ENCODE results near the gene KCND2.

GRCh38 chr7:120274482-120274881 is 1.5 kb downstream of the KCND2 start:
- no peak for TF ChIP-seq CTCF (IDR thresholded peaks at IDR 0.05; ENCODE audit: low read depth, low read length)
- TF ChIP-seq POLR2A (IDR thresholded peaks at IDR 0.05; ENCODE audit: extremely low read depth, insufficient read length) = no peak
- TF ChIP-seq MAX (IDR thresholded peaks at IDR 0.05; ENCODE audit: low read depth, low read length) = no peak

Data from NB4 (cell line).